ENCODE results near the gene SASS6. TPM values are rescaled to one million over a fixed set of nuclear protein-coding genes. Genes with fewer than 3 reads are reported as not detected.

SASS6 gene
- total RNA-seq, 4 donors from 2014 or later, result 2.6 to 4.6 (median 3.5) TPM

DNA sequence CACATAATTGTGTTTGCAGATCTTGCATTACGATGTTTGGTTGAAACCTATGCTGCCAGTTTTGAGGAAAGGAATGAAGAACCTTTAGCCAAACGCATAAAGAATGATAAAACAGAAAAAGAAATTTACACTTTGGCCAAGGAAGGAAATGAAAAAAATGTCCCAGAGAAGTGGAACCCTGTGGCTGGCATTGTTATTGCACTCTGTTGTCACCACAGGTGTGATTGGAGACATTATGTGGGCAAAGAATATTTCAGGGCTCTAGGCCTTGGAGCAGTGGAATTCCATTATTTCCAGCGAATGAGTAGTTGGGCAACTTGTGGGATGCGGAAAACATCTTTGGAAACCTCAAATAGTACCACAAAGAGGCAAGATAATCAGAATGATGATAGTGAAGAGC is 15.1 kb upstream of the SASS6 start:
- TF ChIP-seq, protein P1, sequence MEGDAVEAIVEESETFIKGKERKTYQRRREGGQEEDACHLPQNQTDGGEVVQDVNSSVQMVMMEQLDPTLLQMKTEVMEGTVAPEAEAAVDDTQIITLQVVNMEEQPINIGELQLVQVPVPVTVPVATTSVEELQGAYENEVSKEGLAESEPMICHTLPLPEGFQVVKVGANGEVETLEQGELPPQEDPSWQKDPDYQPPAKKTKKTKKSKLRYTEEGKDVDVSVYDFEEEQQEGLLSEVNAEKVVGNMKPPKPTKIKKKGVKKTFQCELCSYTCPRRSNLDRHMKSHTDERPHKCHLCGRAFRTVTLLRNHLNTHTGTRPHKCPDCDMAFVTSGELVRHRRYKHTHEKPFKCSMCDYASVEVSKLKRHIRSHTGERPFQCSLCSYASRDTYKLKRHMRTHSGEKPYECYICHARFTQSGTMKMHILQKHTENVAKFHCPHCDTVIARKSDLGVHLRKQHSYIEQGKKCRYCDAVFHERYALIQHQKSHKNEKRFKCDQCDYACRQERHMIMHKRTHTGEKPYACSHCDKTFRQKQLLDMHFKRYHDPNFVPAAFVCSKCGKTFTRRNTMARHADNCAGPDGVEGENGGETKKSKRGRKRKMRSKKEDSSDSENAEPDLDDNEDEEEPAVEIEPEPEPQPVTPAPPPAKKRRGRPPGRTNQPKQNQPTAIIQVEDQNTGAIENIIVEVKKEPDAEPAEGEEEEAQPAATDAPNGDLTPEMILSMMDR (IDR thresholded peaks at IDR 0.05), result no peak
- TF ChIP-seq POLR2A (IDR thresholded peaks at IDR 0.05), result no peak
- 90 to 94% methylated on average over 4 of the region's 4 CpGs for WGBS, 2 donors
- Histone ChIP-seq H3K36me3 (peaks cover 34 to 54% of the 10 kb centered on the region in 2 donors), H3K27ac (no peak overlapping the region), H3K27me3 (no peaks in the 10 kb centered on the region), H3K4me1 (no peaks in the 10 kb centered on the region), H3K9me3 (no peaks in the 10 kb centered on the region), H3K4me3 (replicated peaks in 1 of 3) (no peak overlapping the region)
- intact Hi-C loops (cut with DNase I), result no loop called here
- DNase-seq, result no peak

DNA sequence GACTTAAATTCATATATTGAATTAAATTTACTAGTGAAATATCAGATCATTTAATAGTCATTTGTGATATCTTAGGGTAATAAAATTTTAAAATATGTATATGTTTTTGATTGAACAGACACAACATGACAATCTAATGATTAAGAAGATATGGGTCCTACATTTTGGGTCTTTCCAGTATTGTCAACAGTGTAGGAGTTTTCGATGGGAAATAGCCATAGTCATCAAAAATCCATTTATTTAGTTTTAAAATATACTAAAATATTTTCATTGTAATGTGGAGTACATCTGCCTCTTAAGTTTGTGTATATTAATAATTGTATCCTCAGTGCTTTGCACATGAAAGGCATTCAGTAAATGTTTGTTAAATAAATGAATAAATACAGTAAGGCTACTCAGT is 14.2 kb upstream of the SASS6 start:
- DNase-seq, result no peak

DNA sequence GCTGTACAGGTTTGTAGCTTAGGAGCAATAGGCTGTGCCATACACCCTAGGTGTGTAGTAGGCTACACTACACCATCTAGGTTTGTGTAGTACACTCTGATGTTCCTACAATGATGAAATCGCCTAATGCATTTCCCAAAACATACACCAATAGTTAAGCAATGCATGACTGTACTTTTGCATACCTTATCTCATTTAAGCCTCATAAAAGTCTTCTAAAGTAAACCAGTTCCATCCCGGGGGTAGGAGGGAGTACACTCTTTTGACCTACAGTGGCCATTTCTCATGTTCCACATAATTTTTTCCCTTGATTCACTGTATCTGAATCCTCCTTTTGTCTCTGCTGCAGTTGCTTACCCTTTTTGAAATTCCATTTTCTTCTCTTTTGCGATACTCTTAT is 12.4 kb upstream of the SASS6 start:
- H3K4me1 ChIP-seq, result no peaks in the 10 kb centered on the region
- intact Hi-C loops (cut with DNase I), result no loop called here
- WGBS, 2 donors, result 96 to 97% methylated on average over 3 of the region's 3 CpGs
- TF ChIP-seq, protein P1 (IDR thresholded peaks at IDR 0.05), result no peak
- no peak for TF ChIP-seq POLR2A (IDR thresholded peaks at IDR 0.05)
- H3K9me3 ChIP-seq, result no peaks in the 10 kb centered on the region
- peaks cover 52 to 65% of the 10 kb centered on the region in 2 donors for H3K36me3 ChIP-seq
- no peak overlapping the region for H3K27ac ChIP-seq
- no peak for DNase-seq
- no peak overlapping the region for H3K4me3 ChIP-seq (replicated peaks in 1 of 3)
- no peaks in the 10 kb centered on the region for H3K27me3 ChIP-seq

More for the DNA sequence above, 14.2 kb upstream of the SASS6 start:
- H3K36me3 ChIP-seq, result peaks cover 35 to 55% of the 10 kb centered on the region in 2 donors
- no peaks in the 10 kb centered on the region for H3K9me3 ChIP-seq
- TF ChIP-seq, protein P1 (IDR thresholded peaks at IDR 0.05), result no peak
- TF ChIP-seq POLR2A (IDR thresholded peaks at IDR 0.05), result no peak
- WGBS, 2 donors, result 95 to 99% methylated on average over 1 of the region's 1 CpG
- intact Hi-C loops (cut with DNase I), result no loop called here
- H3K27ac ChIP-seq, result no peak overlapping the region
- no peaks in the 10 kb centered on the region for H3K4me1 ChIP-seq
- H3K4me3 ChIP-seq (replicated peaks in 1 of 3), result no peak overlapping the region
- no peaks in the 10 kb centered on the region for H3K27me3 ChIP-seq

DNA sequence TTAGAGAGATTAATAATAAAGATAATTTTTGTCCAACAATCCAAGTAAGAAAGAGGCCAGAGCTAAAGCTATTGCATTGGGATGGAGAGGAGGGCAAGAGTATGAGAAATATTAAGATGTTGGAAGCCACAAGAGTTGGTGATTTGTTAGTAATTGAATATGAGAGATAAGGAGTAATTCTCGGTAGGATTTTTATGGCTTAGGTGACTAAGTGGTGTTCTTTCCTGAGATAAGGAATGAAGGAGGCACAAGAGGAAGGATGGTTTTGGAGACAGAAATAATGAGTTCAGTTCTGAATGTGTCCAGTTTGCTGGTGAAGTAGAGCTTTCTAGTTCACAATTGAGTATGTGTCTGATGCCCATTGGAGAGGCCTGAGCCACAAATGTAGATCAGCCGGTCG is 9.6 kb upstream of the SASS6 start:
- Histone ChIP-seq H3K36me3 (peaks cover 70 to 73% of the 10 kb centered on the region in 2 donors), H3K9me3 (no peaks in the 10 kb centered on the region), H3K4me3 (replicated peaks in 1 of 3) (no peak overlapping the region), H3K27ac (no peak overlapping the region), H3K4me1 (no peaks in the 10 kb centered on the region), H3K27me3 (no peaks in the 10 kb centered on the region)
- no peak for TF ChIP-seq POLR2A (IDR thresholded peaks at IDR 0.05)
- TF ChIP-seq, protein P1 (IDR thresholded peaks at IDR 0.05), result no peak
- 91 to 96% methylated on average over 3 of the region's 3 CpGs for WGBS, 2 donors
- intact Hi-C loops (cut with DNase I), result no loop called here
- DNase-seq, result no peak

DNA sequence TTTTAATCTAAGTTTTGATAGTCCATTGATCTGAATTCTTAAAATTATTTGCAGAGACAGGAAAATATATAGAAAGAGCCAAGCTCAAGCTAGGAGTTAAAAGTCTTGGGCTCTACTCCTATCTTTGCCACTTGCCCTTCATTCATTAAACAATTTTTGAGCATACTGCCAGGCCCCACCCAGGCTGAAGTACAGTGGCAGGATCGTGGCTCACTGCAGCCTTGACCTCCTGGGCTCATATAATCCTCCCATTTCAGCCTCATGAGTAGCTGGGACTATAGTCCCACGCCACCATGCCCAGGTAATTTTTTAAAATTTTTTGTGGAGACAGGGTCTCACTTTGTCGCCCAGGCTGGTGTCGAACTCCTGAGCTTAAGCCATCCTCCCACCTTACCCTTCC is 8.5 kb upstream of the SASS6 start:
- no peak for DNase-seq
- no peak for TF ChIP-seq POLR2A (IDR thresholded peaks at IDR 0.05)
- TF ChIP-seq, protein P1 (IDR thresholded peaks at IDR 0.05), result no peak
- intact Hi-C loops (cut with DNase I), result no loop called here
- no peaks in the 10 kb centered on the region for H3K9me3 ChIP-seq
- H3K27ac ChIP-seq, result no peak overlapping the region
- no peak overlapping the region for H3K4me3 ChIP-seq (replicated peaks in 1 of 3)
- peaks cover 67 to 76% of the 10 kb centered on the region in 2 donors for H3K36me3 ChIP-seq
- H3K27me3 ChIP-seq, result no peaks in the 10 kb centered on the region
- 91 to 94% methylated on average over 4 of the region's 4 CpGs for WGBS, 2 donors
- no peaks in the 10 kb centered on the region for H3K4me1 ChIP-seq

All from thyroid gland (tissue), 4 donors.